Loucy (cell line): Measurements from ENCODE around the gene ZKSCAN1.

Experiments
- EZH2phosphoT487 ChIP-seq: fragments of 200-600 bp; IDR thresholded peaks from 2 replicates; pipeline ENCODE4 v1.6.1; 2018; ENCODE audit warnings: antibody characterized with exemption, mild to moderate bottlenecking, moderate library complexity, borderline replicate concordance
- TF ChIP-seq, protein P1 (sequence below): fragments of 200-600 bp; sonication (generic); conservative IDR thresholded peaks from 2 replicates; pipeline ENCODE4 v1.5.1; 2014; ENCODE audit warnings: mild to moderate bottlenecking, antibody characterized with exemption, low read length

- TF ChIP-seq, protein P1, sequence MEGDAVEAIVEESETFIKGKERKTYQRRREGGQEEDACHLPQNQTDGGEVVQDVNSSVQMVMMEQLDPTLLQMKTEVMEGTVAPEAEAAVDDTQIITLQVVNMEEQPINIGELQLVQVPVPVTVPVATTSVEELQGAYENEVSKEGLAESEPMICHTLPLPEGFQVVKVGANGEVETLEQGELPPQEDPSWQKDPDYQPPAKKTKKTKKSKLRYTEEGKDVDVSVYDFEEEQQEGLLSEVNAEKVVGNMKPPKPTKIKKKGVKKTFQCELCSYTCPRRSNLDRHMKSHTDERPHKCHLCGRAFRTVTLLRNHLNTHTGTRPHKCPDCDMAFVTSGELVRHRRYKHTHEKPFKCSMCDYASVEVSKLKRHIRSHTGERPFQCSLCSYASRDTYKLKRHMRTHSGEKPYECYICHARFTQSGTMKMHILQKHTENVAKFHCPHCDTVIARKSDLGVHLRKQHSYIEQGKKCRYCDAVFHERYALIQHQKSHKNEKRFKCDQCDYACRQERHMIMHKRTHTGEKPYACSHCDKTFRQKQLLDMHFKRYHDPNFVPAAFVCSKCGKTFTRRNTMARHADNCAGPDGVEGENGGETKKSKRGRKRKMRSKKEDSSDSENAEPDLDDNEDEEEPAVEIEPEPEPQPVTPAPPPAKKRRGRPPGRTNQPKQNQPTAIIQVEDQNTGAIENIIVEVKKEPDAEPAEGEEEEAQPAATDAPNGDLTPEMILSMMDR, result no peak
- TF ChIP-seq EZH2phosphoT487, result no peak
Measured at GRCh38 chr7:100027197-100027596, 11.8 kb downstream of the ZKSCAN1 start.
